ENCODE data around the gene SUGCT.

- TF ChIP-seq SUZ12 (IDR thresholded peaks at IDR 0.05; ENCODE audit: extremely low read depth, insufficient read depth, insufficient read length) (no peak), YY1 (IDR thresholded peaks at IDR 0.05; ENCODE audit: insufficient read depth, insufficient read length) (no peak)
Observed at GRCh38 chr7:40223451-40224127, 88.8 kb downstream of the SUGCT start.
